SK-N-MC (cell line): ENCODE data around the gene ZNF555.

Source experiments
- EZH2 ChIP-seq: fragments of 200-600 bp; sonication (generic); IDR thresholded peaks from one replicate; pipeline ENCODE4 v1.6.1; 2017; ENCODE audit warnings: antibody characterized with exemption
- POLR2AphosphoS5 ChIP-seq: IDR thresholded peaks from 2 replicates; pipeline ENCODE4 v1.6.1; 2012; ENCODE audit warnings: mild to moderate bottlenecking, low read depth, low read length, borderline replicate concordance

- TF ChIP-seq POLR2AphosphoS5 (no peak), EZH2 (no peak)
These were observed 49.4 kb upstream of the ZNF555 start for GRCh38 chr19:2791876-2792275.
